HG02884 (cell line): ENCODE data around the gene SALL1.

Experiments used
- ATAC-seq: cut with Tn5 transposase; IDR thresholded peaks from one replicate; pipeline ENCODE4 v1.9.1; 2021; ENCODE audit warnings: mild to moderate bottlenecking, moderate library complexity; ENCODE audit not compliant: unreplicated experiment

SALL1 gene

GRCh38 chr16:51150888-51151320 is at the start of gene SALL1:
Gene SALL1, minus strand, starts transcription at chr16:51151270. Its CDS starts 29 bp downstream, at chr16:51151241.
- no peak for ATAC-seq

DNA sequence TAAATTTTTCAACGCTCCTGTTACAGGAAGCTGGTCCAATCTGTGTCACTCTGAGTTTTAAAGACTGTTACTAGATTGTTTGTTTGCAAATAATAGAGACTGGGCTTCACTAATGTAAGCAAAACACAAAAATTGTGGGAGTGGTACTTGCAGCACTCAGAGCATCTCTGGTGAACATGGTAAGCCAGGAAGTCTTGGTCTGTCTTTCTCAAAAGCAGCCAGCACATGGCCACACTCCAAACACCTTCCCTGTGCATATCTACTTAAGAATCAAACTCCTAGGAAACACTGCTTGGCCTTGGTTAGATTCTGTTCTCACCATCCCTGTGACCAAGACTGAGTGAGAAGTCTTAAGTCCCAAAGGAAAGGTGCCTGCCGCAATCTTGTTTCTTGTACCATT is 49.7 kb upstream of the SALL1 start:
- ATAC-seq, result no peak

GRCh38 chr16:51197953-51198748 is 47.1 kb upstream of the SALL1 start:
- no peak for ATAC-seq

GRCh38 chr16:51193879-51194278 is 42.8 kb upstream of the SALL1 start:
- ATAC-seq, result no peak

DNA sequence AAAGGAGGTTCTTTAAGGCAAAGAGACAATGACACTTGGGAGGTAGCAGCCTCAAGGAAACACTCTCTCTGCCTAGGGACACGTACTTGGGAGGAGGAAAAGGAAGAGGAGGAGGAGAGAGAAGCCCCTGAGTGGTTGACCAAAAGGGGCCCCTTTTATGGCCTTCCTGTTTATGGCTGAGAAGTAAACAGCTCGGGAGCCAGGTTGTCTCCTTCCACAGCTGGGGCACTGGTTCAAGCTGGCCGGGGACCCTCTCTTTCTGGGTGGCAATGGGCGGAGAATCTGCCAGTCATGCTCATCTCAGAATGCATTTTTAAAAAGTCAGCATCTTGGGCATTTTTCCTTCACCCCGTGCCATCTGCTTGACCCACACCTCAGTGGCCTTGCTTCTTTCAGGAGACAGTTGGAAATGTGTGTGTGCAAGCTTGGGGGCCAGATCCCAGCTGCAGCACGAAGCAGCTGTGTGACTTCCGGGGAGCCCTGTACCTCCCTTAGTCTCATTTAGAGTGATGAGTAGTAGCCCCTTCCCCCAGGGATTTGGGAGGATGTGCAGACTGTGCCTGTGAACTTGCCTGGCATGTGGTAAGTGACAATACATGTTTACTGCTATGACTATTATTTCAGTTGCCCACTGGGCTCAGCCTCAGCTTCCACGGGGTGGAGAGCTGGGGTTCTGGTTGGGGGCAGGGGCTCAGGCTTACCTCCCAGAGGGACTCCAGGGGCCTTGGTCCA is 33.8 kb upstream of the SALL1 start:
- ATAC-seq, result no peak

DNA sequence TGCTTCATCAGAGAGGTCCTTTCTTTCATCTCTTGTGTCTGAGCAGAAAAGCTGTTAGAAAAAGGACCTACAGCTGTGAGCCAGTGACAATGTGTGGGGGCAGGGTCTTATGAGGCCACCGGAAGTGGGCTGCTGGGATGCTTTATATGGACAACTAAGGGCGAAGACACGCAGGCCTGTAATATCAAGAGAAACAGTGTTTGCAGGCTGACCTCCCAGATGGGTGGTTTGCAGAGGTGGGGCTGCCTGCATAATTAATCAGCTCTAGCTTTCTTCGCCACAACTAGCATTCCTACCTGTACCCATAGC is 30.4 kb upstream of the SALL1 start:
- no peak for ATAC-seq

DNA sequence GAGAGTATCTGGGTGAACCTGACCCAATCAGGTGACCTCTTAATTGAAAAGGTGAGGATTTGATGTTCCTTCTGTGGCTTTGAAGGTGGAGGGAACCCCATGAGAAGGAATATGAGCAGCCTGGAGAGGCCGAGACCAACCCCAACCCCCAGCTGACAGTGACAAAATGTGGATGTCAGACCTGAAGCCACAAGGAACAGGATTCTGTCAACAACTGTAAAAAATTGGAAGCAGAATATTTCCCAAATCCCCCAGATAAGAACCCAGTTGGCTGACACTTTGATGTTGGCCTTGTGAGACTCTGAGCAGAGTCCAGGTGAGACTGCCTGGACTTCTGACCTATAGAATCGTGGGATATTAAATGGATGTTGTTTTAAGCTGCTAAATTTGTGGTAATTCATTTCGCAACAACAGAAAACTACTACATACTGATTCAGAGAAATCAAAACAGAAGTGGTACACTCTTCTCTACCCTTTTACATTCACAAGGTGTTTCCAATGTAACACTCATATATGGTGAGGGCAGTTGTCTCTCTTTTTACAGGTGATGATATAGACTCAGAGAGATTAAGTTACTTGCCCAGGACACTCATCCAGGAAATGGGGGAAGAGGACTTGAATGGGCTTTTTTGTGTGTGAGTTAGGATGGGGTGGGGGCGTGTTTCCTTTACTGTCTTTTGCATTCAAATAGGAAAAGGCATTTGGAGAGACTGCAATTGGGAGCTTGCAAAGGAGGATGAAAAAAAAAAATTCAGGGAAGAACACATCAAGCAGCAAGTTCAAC is 29.8 kb upstream of the SALL1 start:
- ATAC-seq, result no peak

DNA sequence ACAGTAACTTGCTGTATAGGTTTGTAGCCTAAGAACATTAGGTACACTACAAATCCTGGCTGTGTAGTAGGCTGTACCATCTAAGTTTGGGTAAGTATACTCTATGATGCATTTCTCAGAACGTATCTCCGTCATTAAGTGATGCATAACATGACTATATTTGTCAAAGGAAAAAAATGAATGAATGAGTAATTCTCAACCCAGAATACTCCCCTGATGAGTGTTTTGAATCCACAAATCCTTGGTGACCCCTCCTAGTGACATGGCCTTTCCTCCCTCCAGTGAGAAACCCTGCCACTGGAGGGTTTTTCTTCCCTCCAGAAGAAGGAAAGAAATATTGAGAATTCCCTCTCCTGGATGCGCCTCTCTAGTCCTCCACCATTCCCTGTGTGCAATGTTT is 24.0 kb upstream of the SALL1 start:
- ATAC-seq, result no peak

DNA sequence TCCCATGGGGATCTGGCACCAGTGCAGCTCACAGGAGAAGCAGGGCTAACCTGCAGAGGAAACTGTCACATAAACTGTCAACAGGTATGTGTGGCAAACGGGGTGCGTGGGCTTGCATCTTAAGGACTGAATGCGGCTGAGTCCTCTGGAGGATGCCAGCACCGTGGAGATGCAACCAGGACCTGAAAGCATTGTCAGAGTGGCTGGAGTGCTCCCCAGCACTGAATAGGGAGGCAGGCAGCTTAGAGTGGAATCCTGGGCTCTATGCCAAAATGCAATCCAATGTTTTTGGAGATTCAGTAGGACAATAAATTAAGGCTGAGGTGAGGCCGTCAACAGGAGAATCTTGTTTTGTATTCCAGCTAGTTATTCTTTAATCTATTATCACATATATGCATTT is 21.3 kb upstream of the SALL1 start:
- no peak for ATAC-seq

DNA sequence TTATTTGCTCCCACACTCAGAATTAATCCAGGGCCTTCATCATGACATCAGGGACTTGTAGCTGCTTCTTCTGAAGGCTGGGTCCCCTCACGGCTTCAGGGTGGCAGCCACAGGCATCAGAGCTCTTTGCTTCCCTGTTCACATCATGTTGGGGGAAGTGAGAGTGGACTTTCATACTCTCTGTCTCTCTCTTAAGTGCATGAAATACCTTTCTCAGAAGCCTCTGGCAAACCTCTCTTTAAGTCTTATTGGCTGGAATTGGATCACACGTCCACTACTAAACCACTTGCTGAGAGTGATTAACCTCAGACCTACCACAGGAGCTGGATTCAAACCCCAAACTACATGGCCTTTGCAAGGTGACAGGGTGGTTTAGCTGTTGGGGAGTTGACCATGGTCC is 17.7 kb upstream of the SALL1 start:
- no peak for ATAC-seq

GRCh38 chr16:51167170-51167895 is 16.3 kb upstream of the SALL1 start:
- ATAC-seq, result no peak

- ATAC-seq, result no peak
Observed at GRCh38 chr16:51166541-51166940, 15.5 kb upstream of the SALL1 start.

- no peak for ATAC-seq
Observed at GRCh38 chr16:51166091-51166490, 15.0 kb upstream of the SALL1 start.

DNA sequence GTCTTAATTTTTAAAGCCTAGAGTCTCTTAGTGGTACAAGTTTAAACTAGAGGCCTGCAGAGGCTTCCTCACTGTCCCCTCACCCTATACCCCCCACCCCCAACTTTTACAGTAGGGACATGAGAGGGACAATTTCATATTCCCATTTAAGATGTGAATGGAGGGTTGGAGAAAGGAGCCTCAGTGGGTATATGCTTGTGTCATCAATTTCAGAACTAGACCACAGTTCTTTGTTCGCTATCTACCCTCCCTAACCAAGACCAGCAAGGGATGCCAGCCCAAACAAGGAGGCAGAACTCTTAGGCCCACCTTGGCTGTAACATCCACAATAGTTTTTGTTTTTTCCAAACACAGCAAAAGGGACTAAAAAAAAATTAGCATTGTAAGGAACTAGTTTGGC is 14.0 kb upstream of the SALL1 start:
- ATAC-seq, result no peak

DNA sequence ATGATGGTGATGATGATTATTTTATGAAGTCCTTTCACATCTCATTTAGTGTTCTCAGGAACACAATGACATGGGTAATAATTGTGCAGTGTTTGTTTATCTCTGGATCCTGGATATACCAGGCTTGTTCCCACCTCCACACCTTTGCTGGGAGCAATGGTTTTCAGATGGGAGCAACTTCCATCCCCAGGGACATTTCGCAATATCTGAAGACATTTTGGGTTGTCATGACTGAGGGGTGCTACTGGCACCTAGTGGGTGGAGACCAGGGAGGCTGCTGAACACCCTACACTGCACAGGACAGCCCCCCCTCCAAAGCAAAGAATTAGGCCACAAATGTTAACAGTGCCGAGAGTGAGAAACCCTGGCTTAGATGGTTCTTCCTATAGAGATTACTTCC is 13.5 kb upstream of the SALL1 start:
- no peak for ATAC-seq

- ATAC-seq, result no peak
Observed at GRCh38 chr16:51163894-51164566, 13.0 kb upstream of the SALL1 start.

GRCh38 chr16:51163366-51163765 is 12.3 kb upstream of the SALL1 start:
- no peak for ATAC-seq

GRCh38 chr16:51161440-51162195 is 10.5 kb upstream of the SALL1 start:
- no peak for ATAC-seq

DNA sequence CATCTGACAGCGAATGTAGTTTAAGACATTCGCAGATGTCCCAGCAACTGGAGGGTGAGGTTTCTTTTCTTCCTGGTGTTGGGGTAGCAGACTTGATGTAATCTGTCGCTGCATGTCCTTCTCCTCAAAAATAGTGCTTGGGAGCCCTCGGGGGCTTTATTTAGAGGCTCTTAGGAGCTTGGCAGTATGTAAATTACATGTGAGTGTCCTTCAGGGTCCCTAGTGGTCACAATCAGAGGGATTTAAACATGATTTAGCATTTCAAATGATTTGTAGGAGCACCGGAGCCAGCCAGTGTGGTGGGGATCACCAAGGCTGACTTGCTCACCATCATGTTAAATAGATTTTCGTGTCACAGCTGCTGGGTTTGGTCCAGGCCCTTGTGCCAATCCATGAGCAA is 8.8 kb upstream of the SALL1 start:
- ATAC-seq, result no peak

DNA sequence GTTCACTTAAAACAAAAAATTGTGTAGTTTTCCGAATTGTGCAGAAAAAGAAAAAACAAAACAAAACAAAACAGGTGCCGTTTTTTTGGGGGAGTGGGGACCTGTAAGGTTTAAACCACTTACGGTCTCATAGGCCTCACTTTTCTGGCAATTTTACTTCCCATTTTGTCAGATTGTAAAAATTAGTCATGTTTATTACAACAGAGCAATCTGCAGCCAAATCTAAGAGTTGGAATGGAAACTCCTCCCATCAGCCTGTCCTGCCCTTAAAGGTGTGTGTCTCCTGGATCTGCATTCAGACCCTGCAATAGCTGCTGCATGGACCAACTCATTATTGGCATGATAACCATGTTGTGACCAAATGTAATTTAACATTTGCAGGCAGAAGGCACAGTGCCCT is 8.2 kb upstream of the SALL1 start:
- ATAC-seq, result no peak
